HG02678 (cell line): ENCODE data around the gene VAMP3.

Experiments
- ATAC-seq: cut with Tn5 transposase; IDR thresholded peaks from one replicate; pipeline ENCODE4 v1.9.1; 2021; ENCODE audit warnings: mild to moderate bottlenecking, moderate library complexity; ENCODE audit not compliant: unreplicated experiment

Gene VAMP3, protein sequence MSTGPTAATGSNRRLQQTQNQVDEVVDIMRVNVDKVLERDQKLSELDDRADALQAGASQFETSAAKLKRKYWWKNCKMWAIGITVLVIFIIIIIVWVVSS

DNA sequence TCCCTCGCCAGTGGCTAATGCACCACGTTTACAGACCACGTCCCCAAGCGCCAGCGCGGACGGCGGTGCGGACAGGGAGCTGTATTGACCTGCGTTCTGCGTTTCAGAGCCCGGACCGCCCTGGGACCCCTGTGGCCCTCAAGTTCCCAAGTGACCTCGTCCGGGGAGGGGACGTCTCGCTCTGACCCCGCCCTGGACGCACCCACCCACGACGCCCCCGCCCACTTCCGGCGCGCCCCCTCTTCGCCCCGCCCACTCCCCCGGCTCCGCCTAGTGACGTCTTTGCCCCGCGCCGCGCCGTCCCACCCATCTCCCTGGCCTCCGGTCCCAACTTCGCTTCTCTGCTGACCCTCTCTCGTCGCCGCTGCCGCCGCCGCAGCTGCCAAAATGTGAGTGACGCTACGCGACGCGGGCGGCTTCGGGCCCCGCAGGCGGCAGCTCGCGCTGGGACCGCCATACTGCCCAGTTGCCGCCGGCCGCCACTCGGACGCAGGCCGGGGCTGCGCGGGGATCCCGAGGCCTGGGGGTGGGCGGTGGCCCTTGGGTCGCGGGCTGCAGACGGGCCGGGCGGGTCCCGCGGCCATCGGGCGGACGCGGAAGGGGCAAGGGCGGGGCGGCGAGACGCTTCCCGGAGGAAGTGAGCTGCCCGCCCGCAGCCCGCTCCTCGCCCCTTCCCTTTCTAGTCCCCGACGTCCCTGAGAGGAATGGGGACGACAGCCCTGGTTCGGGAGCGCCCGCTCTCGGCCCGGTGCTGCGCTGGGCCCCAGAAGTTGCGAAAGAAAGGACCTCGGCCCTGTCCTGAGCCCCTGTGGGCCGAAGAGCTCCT, at the start of gene VAMP3:
TSS of gene VAMP3 (plus strand) at position 300 of the 826 bp plus-strand sequence. CDS start at position 388, 88 bp downstream.
- peak; percentile 82 for ATAC-seq

DNA sequence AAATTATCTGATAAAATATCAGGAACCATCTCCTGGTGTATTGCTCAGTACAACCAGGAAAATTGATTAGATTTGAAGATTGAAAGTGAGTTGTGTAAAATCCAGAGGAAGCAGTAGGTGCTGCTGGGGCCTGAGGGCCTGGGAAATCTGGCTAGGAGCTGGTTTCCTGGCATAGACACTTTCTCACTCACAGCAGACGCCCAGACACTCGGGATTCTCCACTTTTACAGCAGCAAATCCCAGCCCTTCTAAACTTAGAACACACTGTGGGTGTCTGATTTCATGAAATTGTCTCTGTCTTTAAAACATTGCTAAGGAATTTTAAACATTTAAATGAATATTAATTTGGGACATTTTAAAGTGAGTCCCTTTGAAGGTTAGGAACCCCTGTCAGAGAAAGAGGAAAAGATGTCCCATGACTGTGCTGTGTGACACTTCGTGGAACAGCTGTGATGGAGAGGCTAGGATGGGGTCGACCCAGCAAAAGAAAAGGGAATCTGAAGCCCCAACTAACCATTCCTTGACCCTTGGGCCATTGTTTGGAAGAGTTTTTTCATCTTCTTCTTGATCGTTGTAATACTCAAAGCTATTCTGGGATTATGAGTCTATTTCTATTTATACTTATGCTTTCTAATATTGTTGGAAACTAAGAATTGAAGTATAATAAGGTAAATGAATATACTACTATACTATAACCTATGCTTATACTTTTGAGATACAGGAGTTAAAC, 49.0 kb upstream of the VAMP3 start:
- no peak for ATAC-seq

DNA sequence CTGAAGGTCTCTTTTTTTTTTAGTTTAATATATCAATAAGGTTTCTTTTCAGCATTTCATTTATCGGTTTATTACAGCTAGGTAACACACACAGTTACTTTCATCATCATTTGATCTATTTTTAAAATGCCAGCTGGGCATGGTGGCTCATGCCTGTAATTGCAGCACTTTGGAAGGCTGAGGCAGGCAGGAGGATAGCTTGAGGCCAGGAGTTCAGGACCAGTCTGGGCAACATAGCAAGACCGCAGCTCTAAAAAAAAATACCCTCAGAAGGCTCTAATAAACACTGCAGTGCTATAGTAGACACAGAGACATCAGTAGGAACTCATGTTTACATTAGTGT, 48.5 kb upstream of the VAMP3 start:
- ATAC-seq: no peak

DNA sequence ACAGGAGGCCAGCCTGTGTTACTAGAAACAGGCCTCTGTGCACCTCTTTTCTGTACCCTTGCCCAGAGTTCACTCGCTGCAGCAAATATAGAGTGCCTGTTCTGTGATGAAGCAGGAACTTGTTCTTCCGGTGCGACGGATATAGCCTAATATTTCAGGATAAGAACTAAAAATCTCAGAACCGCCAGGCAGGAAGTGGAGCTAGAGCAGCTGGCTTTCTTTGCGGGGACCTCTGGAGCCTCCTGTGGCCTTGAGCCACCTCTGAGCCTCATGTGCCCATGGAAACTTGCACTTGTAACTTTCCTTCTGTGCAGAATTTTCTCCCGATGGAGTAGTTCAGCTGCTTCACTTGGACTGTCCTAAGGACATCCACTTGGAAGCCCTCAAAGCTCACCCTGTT, 44.5 kb upstream of the VAMP3 start:
- no peak for ATAC-seq

DNA sequence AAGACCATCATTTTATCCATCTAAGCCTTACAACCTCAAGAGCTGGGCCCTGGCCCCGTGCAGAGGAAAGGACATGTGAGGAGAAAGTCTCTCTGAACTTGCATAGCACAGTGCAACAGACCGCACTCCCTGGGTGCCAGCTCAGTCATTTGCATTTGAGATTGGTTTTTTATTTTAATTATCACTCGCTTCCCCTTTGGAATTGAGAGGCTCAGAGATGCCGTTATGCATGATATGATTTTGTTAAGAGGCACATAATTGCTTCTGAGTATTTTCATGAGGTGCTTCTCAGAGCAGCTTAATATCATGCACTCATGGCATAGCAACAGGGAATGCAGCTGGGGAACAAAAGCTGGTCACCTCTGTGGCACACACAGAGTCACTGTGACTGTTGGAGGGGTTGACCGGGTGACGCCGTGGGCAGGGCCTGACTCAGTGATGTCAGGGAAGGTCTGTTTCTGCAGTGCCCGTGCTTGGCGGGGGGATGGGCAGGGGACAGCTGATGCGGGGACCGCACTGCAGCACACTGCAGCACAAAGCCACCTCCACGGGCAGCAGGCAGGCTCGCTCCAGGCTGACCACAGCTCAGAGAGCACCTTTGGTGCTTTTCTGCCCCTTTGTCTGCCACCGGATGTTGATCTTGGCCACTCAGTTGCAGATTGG, 43.2 kb upstream of the VAMP3 start:
- no peak for ATAC-seq

DNA sequence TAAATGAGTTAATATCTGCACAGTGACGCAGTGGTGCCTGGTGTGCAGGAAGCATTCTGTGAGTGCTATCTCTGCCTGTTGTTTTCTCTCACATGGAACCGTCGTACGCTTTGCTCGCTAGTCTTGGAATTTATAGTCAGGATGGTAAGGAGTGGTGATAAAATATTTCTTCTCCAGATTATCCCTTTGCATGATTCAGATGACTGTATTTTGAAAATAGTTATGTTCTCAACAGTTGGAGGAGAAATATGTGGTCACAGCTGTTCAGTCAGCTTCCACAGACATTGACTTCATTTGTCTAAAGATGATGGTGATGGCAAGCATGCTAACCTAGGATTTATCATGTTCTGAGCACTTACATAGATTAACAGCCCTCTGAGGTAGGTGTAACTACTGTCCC, 41.3 kb upstream of the VAMP3 start:
- ATAC-seq: no peak

DNA sequence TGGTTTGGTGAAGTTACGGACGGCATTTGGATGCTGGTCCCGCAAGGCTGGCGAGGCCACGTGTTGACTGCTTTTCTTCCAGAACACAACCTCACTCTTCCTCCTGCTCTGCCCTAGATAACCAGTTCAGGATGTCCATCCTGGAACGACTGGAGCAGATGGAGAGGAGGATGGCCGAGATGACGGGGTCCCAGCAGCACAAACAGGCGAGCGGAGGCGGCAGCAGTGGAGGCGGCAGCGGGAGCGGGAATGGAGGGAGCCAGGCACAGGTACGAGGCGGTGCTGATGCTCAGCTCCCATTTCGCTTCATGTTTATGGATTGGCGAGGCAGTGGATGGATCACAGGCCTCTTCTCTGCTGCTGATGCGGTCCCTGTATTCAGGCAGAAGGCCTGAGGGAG, 38.8 kb upstream of the VAMP3 start:
- no peak for ATAC-seq

DNA sequence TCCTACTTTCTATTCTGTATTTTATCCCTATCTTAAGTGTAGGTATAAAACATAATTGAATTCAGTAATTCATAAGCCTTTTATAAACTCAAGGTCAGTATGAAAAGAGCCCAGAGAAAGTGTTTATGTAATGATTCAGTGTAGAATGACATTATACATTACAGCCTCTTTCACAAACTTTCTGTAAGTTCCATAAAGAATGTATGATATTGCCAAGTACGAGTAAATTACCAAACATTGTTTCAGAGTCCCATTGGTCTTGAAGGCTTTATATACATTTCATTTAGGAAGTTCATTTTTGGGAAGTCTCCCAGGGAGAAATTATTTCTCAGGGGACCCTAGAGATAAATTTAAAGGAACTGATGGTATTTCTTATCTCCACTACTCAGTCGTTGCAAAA, 37.8 kb upstream of the VAMP3 start:
- no peak for ATAC-seq

DNA sequence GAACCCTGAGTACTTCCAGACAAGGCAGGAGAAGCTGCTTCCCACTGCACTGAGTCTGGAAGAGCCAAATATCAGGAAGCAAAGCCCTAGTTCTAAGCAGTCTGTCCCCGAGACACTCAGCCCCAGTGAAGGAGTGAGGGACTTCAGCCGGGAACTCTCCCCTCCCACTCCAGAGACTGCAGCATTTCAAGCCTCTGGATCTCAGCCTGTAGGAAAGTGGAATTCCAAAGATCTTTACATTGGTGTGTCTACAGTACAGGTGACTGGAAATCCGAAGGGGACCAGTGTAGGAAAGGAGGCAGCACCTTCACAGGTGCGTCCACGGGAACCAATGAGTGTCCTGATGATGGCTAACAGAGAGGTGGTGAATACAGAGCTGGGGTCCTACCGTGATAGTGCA, 33.1 kb upstream of the VAMP3 start:
- ATAC-seq: no peak

DNA sequence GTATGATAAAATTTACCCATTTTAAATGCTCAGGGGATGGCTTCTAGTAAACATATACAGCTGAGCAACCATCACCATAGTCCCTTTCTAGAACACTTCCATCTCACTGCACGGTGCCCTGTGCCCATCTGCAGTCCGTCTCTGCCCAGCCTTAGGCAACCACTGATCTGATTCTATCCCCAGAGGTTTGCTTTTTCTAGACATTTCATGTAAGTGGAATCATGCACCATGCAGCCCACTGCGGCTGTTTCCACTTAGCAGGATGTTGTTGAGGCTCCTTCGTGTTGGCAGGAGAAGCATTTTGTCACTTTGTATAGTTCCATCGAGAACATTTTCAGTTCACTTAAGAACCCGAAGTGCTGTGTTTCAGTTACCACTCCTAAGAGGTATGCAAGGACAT, 27.8 kb upstream of the VAMP3 start:
- no peak for ATAC-seq

DNA sequence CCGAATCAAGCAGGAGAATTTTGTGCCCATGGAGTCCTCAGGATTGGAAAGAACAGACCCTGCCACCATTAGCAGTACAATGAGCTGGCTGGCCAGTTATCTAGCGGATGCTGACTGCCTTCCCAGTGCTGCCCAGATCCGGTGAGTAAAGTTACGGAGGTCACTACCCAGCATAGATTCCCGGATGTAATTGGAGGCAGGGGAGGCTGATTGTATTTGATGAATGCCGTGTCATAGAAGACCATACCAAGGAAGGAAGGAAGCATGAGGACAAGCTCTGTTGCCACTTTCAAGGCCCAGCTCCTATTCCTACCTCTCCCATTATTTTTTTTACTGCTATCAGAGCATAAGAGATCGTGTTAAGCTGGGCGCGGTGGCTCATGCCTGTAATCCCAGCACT, 26.2 kb upstream of the VAMP3 start:
- ATAC-seq: no peak

DNA sequence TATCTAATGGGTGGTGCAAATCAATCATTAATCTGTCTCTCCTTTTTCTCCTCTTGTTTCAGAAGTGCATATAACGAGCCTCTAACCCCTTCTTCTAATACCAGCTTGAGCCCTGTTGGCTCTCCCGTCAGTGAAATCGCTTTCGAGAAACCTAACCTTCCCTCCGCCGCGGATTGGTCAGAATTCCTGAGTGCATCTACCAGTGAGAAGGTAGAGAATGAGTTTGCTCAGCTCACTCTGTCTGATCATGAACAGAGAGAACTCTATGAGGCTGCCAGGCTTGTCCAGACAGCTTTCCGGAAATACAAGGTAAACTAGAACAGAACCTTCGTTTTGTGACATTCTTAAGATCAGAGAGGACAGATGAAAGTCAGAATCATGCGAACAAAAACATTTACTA, 25.3 kb upstream of the VAMP3 start:
- ATAC-seq: no peak

DNA sequence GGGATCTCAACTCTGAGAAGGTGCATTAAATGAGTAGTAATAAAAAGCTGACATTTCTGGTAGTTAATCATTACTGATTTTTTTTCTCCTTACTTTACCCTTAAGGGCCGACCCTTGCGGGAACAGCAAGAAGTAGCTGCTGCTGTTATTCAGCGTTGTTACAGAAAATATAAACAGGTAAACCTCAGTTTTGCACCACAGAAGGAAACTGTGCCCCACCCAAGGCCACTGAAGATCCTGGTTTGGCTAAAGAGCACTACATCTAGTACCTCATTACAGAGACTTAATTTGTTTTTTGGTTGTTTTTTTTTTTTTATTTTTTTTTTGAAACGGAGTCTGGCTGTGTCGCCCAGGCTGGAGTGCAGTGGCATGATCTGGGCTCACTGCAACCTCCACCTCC, 23.5 kb upstream of the VAMP3 start:
- no peak for ATAC-seq

DNA sequence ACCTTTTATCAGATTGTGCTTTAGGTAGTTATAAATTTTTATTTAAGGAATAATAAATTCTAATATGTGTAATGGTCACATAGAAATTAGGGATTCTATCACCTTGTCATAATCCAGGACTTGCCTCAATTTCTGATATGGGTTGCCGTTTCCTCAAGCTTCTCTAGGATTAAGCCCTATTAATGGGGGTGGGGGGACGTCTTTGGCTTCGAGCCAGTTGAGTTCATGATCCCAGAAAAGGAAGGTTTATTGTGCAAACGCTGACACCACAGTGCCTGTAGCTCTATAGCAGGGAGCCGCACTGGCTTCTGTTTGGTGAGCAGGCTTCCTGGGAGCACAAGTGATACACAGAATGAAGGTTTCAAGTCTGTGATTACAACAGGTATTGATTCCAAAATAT, 22.0 kb upstream of the VAMP3 start:
- ATAC-seq: no peak

DNA sequence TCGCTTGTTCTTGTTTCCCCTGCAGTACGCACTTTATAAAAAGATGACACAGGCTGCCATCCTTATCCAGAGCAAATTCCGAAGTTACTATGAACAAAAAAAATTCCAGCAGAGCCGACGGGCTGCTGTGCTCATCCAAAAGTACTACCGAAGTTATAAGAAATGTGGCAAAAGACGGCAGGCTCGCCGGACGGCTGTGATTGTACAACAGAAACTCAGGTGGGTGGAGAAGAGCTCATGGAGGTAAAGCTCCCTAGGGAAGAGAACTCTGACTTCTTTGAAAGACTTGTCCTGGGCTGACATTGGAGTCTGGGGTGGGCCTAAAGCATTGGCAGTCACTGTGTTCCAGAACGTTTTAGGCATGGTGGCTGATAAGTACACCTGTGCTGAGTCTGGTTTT, 19.9 kb upstream of the VAMP3 start:
- no peak for ATAC-seq

DNA sequence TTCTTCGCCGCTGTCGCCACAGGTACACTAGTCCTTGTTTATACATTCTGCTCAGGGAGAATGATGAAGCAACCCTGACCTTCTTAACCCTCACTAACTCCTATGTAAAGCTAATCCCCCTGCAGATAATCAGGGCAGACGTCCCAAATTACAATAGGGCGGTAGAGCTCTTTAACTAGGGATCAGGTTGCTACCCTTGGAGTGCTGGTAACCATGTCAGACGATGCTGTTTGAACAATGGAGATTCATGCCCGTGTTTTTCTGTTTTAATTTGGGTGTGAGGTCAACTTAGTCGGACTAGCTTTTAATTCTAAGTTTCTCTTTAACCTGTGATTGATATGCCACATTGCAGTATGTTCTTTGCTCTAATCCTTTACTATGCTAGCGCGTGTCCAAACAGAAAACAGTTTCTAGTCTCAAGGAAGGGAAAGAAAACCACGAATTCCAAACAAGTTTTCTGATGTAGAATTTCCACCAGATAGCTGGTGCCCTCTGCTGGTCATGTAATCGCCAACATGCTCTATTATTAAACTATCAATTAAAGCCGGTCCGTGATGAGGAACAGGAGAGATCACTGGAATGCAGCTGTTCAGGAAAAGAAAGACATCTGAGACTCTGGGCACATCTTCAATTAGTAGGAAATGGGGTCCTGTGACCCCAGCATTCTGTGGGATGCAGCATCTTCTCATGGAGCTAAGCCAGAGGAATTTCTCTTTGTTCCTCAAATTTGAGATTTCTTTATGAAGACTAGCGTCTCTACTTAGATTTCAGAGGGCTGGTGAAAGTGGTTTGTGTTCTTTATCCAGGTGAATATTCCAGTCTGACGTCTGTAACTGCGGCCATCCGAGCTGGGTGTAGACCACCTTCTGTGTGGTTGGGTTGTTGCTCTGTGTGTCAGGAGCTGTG, 18.3 kb upstream of the VAMP3 start:
- no peak for ATAC-seq

DNA sequence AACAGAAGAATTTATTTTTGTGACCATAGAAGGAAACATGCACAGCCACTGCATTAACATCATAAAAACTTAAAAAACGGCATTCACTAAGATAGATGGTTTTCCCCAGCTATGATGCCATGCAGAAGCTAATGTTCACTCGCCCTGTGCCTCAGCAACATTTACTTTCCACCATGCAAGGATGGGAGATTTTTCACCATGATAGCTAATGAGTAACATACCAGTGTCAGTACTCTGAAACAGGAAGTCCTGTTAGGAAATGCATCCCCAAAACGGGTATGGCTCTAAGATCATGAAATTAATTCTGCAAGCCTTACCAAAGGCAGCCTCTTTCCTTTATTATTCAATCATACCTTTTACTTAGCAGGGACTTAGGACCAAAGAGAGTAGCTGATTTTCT, 17.5 kb upstream of the VAMP3 start:
- ATAC-seq: no peak

DNA sequence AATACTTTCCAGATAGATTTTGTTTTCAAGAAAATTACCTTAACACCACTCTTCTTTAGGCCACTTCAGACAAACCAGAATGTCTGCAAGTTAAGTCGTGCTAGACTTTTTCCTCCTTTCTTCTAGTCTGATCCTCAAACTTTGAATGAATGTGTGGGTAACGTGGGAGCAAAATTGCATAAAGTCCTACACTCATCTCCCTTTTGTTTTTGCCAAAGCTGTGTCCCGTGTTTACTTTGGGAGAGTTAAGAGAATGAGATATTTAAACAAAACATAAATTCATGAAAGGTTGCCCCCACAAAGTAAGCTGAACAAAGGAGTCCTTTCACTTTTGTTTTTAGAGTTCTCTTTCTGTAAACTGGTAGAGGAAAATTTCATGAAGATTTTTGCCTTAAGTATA, 16.9 kb upstream of the VAMP3 start:
- ATAC-seq: no peak

DNA sequence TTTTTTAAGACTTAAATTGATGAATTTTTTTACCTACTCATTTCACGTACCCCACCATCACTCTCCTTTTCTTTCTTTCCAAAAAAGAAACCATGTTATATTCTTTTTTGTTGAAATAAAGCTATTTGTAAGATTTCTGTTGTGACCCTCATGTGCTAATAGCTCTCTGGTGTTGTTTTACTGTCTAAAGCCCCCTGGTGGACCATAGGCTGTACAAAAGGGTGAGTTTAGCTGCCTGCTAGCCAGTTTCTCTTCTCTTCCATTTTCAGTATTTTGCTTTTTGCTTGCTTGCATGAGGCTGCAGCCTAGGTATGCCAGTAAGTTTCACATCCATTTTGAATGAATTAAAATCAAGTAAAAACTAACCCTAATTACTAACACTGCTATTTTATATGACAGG, 15.6 kb upstream of the VAMP3 start:
- no peak for ATAC-seq

DNA sequence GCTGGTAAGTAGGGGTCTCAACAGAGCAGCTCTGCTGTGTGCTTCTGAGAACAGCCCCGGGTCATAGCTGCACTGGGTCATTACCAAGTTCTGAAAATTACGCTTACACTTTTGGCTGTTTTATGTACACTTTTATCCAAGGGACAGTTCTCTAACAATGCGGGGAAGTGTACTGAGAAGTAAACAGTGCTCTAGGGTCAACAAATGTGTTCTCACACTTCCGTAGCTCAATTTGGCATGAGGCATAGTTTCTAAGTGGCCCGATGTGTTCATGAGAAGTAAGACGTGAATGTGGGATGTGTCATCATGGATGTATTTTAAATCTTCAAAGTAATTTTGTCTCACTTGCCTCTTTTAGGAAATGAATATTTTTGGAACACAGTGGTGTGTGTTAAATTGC, 10.9 kb upstream of the VAMP3 start:
- no peak for ATAC-seq

DNA sequence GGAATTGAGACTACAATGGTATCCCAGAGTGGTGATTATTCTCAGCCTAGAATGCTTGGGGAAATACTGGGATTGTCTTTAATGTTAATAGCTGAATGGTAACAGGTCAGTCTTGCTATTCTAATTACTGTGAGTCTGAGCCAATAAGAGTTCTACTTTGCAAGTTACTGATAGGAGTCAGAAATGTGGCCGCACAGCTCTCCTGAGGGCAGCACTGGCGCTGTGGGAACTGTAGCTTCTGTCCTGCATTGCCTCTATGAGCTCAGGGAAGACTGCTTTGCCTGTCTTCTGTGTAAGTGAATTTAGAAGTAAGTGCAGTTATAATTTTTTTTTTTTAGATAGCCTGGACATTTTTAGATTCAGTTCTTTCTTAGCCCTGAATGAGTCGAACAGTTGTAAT, 10.0 kb upstream of the VAMP3 start:
- no peak for ATAC-seq
